ENCODE data around the gene GAGE13.
"Not testable (repeated sequence)": the region's sequence is repeated elsewhere in the genome, so short reads cannot be mapped to it uniquely, and the experiment has no call there.

The GAGE13 gene

GRCh38 chrX:49331841-49332240 lies 459 bp downstream of the GAGE13 start:
- not testable (repeated sequence) for FAIRE-seq

GRCh38 chrX:49341449-49341848 lies 10.1 kb downstream of the GAGE13 start:
- not testable (repeated sequence) for FAIRE-seq

- FAIRE-seq = not testable (repeated sequence)
Observed at GRCh38 chrX:49344496-49345175, 13.3 kb downstream of the GAGE13 start.

DNA sequence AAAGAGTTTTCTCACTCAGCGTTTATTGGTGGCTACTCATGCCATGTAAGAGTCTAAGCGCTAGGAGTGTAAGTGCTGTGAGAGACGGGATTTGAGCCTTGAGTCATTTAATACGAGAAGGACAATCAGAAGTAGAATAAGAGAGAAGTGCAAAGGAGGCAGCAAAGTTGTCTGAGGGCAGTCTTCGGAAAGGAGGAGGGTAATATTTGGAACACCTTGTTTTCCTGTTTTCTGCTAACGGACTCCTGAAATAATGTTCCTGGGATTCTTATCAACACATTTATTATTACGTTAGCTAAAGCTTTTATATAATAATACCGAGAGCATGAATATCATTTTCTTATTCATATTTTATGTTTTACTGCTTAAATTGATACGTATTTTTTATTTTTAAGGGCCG lies 14.0 kb downstream of the GAGE13 start:
- FAIRE-seq = not testable (repeated sequence)

DNA sequence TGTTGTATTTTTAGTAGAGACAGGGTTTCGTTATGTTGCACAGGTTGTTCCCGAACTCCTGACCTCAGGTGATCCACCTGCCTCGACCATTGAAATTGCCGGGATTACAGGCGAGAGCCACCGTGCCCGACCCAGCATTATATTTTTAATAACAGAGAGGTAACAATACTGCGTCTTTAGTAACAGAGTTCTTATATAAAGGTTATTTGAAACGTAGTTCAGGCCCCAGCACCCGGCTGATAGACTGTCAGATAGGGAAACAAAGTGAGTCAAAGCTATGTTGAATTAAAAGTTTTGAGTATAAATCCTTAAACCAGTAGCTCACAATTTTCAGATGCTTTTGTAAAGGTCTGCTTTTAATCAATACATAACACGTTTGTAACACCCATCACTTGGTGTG lies 14.8 kb downstream of the GAGE13 start:
- FAIRE-seq = not testable (repeated sequence)
